HG03066 (cell line): ENCODE measurements around the gene HIVEP3.
A peak's percentile ranks its signal among the peaks of the same experiment; 100 is the strongest.

Experiments
- ATAC-seq: cut with Tn5 transposase; IDR thresholded peaks from one replicate; pipeline ENCODE4 v1.9.1; 2021; ENCODE audit warnings: low read depth; ENCODE audit not compliant: unreplicated experiment

HIVEP3 gene

GRCh38 chr1:41768583-41768982, 150.1 kb downstream of the HIVEP3 start:
- ATAC-seq: no peak

DNA sequence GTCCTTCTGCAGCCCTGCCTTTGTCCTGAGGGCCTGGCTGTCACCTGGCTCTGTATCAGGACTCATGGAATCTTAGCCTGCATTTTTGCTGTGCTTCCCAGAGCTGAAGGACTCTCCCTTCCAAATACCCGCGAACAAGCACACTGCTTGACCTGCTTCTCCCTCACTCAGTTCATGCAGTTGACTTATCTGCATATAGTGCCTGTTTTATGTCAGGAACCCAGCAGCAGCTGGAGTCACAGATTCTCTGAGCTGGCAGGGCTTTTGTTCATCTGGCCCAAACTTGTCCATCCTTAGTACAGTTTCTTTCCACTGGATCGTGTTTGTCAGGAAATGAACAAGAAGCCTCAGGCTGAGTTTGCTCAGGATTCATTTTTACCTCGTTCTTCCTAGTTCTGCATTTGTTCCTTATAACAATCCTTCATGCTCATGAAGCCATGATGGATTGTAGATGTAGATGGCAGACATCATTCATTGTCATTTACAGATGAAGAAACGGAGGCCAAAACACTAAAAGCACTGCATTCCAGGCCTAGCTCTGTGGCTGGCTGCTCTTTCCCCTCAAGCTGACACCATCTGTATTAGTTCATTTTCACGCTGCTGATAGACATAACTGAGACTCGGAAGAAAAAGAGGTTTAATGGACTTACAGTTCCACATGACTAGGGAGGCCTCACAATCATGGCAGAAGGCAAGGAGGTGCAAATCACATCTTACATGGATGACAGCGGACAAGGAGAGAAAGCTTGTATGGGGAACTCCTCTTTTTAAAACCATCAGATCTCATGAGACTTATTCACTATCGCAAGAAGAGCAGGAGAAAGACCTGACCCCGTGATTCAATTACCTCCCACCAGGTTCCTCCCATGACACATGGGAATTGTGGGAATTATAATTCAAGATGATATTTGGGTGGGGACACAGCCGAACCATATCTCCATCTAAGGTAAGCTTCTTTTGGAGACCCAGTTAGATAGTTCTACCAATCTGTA, 150.9 kb downstream of the HIVEP3 start:
- ATAC-seq: no peak

DNA sequence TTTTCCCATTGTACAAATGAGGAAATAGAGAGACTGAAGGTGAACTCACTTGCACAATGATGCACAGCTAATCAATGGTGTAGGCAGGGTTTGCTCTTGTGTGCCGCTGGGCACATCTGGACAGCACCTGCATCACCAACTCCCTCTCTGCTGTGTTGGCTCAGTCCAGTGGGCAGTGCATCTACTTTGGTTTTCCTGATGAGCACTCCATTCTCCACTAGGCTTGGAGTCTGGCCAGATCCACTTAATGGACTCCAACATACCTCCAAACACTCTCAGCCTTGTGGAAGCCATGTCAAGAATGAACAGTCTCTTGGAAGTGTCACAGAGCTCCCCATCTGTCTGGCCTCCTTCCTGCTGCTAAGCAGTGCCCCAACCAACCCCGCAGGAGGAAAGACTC, 152.2 kb downstream of the HIVEP3 start:
- no peak for ATAC-seq

GRCh38 chr1:41766041-41766440, 152.7 kb downstream of the HIVEP3 start:
- no peak for ATAC-seq

DNA sequence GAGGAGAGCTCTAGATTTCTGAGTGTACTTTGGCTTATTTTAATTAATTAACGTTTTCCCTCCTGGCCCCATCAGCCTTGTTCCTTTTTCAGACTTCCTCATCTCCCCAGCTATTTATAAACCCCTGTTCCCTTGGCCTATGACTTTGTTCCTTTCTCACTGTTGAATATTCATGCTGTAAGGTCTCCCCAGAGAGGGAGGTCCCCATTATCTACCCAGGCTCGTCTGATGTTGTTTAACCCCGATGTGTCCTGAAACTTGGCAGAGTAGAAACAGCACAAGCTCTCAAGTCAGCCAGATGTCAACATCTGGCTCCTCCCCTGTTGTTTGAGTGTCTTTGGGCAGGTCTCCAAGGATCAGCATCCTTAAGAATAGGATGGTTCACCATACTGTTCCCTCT, 153.6 kb downstream of the HIVEP3 start:
- no peak for ATAC-seq

DNA sequence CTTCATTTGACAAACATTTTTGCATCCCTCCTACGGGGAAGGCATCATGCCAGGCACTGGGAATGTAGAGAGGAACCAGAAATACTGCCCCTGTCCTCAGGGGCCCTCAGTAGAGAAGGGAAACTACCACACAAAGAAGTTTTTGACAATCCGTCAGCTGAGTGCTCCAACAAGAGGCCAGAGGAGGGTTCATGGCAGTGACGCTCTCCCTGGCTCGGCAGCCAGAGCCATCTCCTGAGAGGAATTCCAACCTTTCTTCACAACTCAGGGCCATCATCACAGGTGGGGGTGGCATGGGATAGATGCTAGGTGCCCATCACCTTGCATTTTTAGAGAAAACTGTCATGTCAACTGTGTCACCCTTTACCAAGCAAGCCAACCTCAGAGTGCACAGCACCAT, 154.1 kb downstream of the HIVEP3 start:
- no peak for ATAC-seq

- ATAC-seq: no peak
Observed at GRCh38 chr1:41762777-41763176, 155.9 kb downstream of the HIVEP3 start.

GRCh38 chr1:41762251-41762650, 156.5 kb downstream of the HIVEP3 start:
- no peak for ATAC-seq

- no peak for ATAC-seq
Observed at GRCh38 chr1:41758904-41759548, 159.7 kb downstream of the HIVEP3 start.

DNA sequence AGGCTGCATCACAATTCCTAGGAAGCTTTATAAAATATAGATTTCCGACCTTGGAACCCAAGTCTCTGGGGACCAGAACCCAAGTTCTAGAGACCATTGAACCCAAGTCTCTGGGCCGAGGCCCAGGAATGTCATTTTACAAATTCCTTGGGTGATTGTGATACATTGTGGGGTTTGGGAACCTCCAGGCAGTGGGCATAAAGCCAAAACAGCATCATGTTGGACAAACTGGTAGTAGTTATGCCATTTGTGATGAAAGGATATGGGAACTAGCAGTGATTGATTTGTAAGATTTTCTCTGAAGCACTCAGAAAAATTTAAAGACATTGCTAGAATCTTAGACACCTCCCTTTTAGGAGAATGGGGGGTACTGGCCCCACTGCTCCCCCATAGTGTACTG, 160.2 kb downstream of the HIVEP3 start:
- ATAC-seq: no peak

DNA sequence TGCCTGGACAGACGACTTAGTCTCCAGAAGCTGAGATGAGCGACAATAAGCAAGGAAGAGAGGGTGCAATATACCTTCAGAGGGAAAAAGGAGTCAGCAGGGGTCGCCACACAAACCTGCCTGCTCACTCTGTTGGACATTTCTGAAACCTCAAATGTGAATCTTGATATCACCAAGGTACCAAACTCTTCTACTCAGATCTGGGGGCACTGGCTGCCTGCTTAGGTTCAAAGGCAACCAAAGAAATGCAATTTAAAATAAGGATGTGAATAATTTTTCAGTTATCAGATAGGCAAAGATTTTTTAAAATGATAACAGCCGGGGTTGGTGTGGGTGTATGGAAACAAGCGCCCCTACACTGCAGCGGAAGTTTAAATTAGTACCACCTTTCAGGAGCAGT, 164.2 kb downstream of the HIVEP3 start:
- no peak for ATAC-seq

- ATAC-seq: no peak
Observed at GRCh38 chr1:41752514-41753170, 166.1 kb downstream of the HIVEP3 start.

DNA sequence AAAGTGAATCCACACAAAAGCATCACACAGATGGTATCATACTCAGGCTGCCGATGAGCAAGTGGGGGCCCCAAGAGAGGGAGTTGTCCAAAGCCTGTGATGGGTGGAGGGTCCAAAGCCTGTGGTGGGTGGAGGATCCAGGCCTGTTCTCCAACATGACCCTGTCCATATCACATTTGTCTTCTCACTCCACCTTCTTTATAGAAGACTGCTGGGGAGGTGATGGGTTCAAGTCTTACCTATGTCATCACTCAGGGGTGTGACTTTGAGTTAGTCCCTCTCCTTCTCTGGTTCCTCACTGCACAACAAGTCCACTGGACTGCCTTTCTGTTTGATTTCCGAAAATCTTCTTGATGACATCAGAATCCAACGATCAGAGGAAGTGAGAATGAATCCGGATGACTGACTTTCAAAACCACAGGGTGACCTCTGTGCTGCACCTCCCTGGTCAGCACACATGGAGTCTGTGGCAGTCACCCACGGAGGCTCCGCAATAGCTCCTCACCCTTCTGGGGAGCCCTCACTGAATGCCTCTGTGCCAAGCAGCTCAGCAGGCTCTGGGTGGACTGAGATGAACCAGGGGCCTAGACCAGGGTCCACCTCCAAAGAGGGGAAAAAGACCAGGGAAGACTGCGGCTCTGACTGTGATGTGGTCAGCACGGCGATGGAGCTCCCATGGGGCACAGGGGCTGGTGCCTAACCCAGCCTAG, 166.8 kb downstream of the HIVEP3 start:
- peak; percentile 35 for ATAC-seq

DNA sequence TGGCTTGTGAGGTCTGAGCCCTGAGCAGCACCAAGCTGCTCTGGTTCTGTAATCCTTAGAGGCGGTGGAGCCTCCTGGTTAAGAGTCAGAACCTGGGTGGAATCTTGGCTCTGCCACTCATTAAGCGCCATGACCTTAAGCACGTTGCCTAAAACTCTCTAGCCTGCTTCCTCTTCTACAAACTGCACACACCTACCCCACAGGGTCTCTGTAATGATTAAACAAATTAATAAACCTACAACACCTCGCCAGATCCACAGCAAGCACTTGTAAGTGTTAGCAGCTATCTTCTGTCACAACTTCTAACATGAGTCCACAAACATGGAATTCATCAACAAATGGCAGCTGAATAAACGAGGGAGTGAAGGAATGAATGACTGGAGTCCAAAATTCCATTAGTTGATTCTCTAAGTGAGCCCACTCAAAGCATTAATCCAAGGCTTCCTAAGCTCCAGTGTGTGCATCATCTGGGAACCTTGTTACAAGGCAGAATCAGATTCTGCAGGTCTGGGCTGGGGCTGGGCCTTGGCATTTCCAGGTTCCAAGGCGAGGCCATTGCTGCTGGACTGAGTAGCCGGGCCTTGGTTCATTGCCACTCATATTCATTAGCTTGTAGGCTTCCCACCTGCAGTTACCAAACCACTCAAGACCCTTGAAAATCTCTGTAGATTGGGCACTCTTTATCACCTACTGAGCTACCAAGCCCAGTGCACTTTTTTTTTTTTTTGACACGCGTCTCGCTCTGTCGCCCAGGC, 168.6 kb downstream of the HIVEP3 start:
- no peak for ATAC-seq

GRCh38 chr1:41745022-41745421, 173.7 kb downstream of the HIVEP3 start:
- ATAC-seq: no peak

- ATAC-seq: no peak
Observed at GRCh38 chr1:41743366-41743765, 175.4 kb downstream of the HIVEP3 start.

DNA sequence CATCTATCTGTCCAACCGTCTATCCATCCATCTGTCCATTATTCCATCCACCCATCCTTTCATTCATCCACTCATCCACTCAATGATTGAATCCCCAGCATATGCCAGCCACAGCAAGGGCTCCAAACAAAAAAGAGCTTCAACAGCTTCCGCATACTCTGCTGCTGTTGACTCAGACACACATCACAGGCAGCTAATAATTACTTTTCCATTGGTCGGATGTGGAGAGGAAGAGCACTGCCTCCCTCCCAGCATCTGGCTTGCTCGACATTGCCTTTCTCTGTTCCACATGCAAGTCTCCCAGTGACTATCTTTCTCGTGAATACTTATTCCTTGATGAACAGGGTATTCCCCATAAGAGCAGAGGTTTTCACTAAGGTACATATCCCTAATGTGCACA, 176.5 kb downstream of the HIVEP3 start:
- ATAC-seq: no peak

- ATAC-seq: no peak
Observed at GRCh38 chr1:41741244-41741643, 177.5 kb downstream of the HIVEP3 start.

DNA sequence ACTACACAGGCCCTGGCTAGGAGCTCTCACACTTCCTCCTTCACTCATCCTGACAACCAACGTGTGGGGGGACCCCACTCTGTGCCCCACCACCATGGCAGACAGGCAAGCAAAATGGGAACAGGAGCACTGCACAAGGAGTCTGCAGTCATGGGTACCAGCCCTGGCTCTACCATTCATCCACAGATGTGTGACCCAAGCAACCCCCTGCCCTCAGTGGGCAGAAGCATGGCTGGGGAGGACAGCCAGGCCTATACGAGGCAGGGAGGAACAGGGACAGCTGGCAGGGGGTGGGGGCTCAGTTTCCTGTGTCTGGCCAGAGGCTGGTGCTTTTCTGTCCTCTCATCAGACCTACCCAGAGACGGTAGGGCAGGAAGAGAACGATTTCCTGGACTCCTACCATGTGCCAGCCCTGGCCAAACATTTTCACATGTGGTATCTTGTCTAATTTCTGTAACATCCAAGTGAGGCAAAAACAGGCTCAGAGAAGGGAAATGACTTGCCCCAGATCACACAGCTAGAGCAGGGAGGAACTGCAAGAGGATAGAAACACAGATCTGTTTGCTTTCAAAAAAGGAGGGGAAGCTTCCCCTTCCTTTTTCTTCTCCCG, 178.0 kb downstream of the HIVEP3 start:
- no peak for ATAC-seq

- no peak for ATAC-seq
Observed at GRCh38 chr1:41740058-41740457, 178.7 kb downstream of the HIVEP3 start.
